CD4-positive, alpha-beta T cell (primary cell): ENCODE results near the gene BCL2A1. TPM values are rescaled to one million over a fixed set of nuclear protein-coding genes. Genes with fewer than 3 reads are reported as not detected.

Experiments
- ATAC-seq: fragments of 200-7000 bp; cut with Tn5 transposase; one replicate; pipeline ENCODE4 v1.10.0; 2022; ENCODE audit warnings: mild to moderate bottlenecking; ENCODE audit not compliant: poor library complexity
- CTCF ChIA-PET: fragments of 350-600 bp; sonication (Branson Sonifier 250); formaldehyde crosslinking; loops from one replicate; lab custom pipeline; 2021; ENCODE audit warnings: antibody characterized with exemption, inconsistent platforms; lab: Charles Lee
- POLR2A ChIA-PET: fragments of 350-600 bp; sonication (Branson Sonifier 250); formaldehyde crosslinking; loops from one replicate; lab custom pipeline; 2021; ENCODE audit warnings: antibody characterized with exemption, inconsistent platforms; lab: Charles Lee
- DNase-seq, 14 experiments: peaks; one replicate each; pipeline ENCODE4 v3.0.0-alpha.2; 2013 to 2020; ENCODE audit warnings: mixed read lengths in 2 of 14
- H3K27ac ChIP-seq, 2 donors: one replicate each; pipeline versions ENCODE4 v1.5.1 to v1.7.0; 2013; ENCODE audit warnings: low read length in 2 of 2, low read depth in 1 of 2, mild to moderate bottlenecking in 1 of 2
- H3K27me3 ChIP-seq, 2 experiments: 1 replicate in 1 of 2; 2 replicates in 1 of 2; pipeline versions ENCODE4 v1.6.1 to v1.7.0; 2013; ENCODE audit warnings: low read length in 2 of 2, control low read depth in 1 of 2, mild to moderate bottlenecking in 1 of 2, moderate library complexity in 1 of 2; ENCODE audit not compliant: insufficient read depth in 2 of 2, control insufficient read depth in 1 of 2
- H3K36me3 ChIP-seq: one replicate; pipeline ENCODE4 v1.6.1; 2013; ENCODE audit warnings: low read length, control low read depth; ENCODE audit not compliant: insufficient read depth
- H3K4me1 ChIP-seq: one replicate; pipeline ENCODE4 v1.6.1; 2013; ENCODE audit warnings: low read length, control low read depth; ENCODE audit not compliant: insufficient read depth
- H3K4me3 ChIP-seq: one replicate; pipeline ENCODE4 v1.5.1; 2013; ENCODE audit warnings: mild to moderate bottlenecking, low read length, moderate library complexity
- H3K9me3 ChIP-seq, 2 experiments: 1 replicate in 1 of 2; 2 replicates in 1 of 2; pipeline versions ENCODE4 v1.6.1 to v1.7.0; 2013; ENCODE audit warnings: low read length in 2 of 2, mild to moderate bottlenecking in 2 of 2, control low read depth in 1 of 2, moderate library complexity in 1 of 2; ENCODE audit not compliant: control insufficient read depth in 1 of 2, insufficient read depth in 1 of 2
- H3K27ac Mint-ChIP-seq: one replicate; pipeline ENCODE4 v1.8.0; 2020; ENCODE audit warnings: mixed read lengths
- H3K27me3 Mint-ChIP-seq: one replicate; pipeline ENCODE4 v1.8.0; 2021; ENCODE audit warnings: mixed read lengths
- H3K36me3 Mint-ChIP-seq: one replicate; pipeline ENCODE4 v1.8.0; 2021; ENCODE audit warnings: low read depth, mixed read lengths
- H3K4me1 Mint-ChIP-seq: one replicate; pipeline ENCODE4 v1.8.0; 2021; ENCODE audit warnings: low read depth, mixed read lengths
- H3K4me3 Mint-ChIP-seq: one replicate; pipeline ENCODE4 v1.8.0; 2020; ENCODE audit warnings: mild to moderate bottlenecking, mixed read lengths
- H3K9me3 Mint-ChIP-seq: one replicate; pipeline ENCODE4 v1.8.0; 2020; ENCODE audit warnings: mixed read lengths
- CTCF ChIP-seq: fragments of 200-600 bp; IDR thresholded peaks from one replicate; pipeline ENCODE4 v1.8.0; 2022; ENCODE audit warnings: antibody characterized with exemption, mild to moderate bottlenecking
- intact Hi-C, 2 experiments: fragments of 100-400 bp; cut with DNase I in 1 of 2; cut with micrococcal nuclease in 1 of 2; formaldehyde crosslinking; loops; one replicate each; pipeline versions ENCODE4 v1.15.1 to v1.9.0; 2023 to 2025; cut with DNase I, micrococcal nuclease
- total RNA-seq, 174 experiments: library from RNA in 2 of 174; stranded (reverse) in 2 of 174; gene quantifications; one replicate each; pipeline ENCODE4 v1.2.3 and lab custom pipeline; 2021 to 2026

Gene BCL2A1
- total RNA-seq, 2 experiments from 2014 or later, result 18.7 to 20.0 TPM

DNA sequence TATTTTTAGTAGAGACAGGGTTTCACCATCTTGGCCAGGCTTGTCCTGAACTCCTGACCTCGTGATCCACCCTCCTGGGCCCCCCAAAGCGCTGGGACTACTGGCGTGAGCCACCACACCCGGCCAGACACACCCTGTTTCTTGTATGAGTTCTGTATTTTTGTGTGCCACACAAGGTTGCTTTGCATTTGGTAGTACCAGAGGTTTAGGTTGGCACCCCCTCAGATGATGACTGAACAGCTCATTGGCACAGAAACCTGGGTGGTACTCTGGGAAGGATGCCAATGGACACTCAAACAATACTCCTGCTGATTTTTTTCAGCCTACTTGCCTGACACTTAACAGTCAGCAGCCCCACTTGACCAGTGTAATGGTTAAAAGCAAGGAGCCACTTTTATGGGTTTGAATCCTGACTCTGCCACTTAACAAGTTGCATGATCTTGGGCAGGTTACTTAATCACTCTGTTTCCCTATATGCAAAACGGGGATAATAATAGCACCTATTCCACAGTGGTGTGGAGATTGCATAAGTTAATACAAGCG is 39.2 kb upstream of the BCL2A1 start:
- Mint-ChIP-seq H3K27ac (no peak overlapping the region), H3K4me1 (no peaks in the 10 kb centered on the region), H3K36me3 (no peaks in the 10 kb centered on the region), H3K27me3 (no peaks in the 10 kb centered on the region), H3K9me3 (no peaks in the 10 kb centered on the region), H3K4me3 (no peak overlapping the region)
- CTCF ChIA-PET, result no interaction called here
- POLR2A ChIA-PET, result no interaction called here
- H3K27me3 ChIP-seq, result no peaks in the 10 kb centered on the region
- H3K4me3 ChIP-seq, result no peak overlapping the region
- no peak for DNase-seq
- no peaks in the 10 kb centered on the region for H3K36me3 ChIP-seq
- intact Hi-C loops, result no loop called here
- TF ChIP-seq CTCF, result no peak
- no peaks in the 10 kb centered on the region for H3K4me1 ChIP-seq
- no peak overlapping the region for H3K27ac ChIP-seq
- H3K9me3 ChIP-seq, result no peaks in the 10 kb centered on the region
- ATAC-seq, result no peak

DNA sequence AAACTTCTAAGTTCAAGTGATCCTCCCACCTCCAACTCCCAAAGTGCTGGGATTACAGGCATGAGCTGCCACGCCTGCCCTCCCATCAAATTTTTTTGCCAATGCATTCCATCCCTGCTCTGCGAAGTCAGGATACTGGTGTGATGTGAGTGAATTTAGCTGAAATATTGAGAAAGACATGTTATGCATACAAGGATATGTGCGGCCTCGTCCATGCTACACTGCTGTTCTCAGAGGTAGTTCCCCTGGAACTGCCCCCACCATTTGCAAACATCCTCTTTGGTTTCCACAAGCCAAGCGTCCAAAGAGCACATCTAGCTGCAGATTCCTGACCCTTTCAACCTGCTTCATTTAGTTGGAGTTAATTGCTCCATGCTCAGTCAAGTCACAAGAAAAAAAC is 36.5 kb upstream of the BCL2A1 start:
- H3K9me3 Mint-ChIP-seq, result no peaks in the 10 kb centered on the region
- ChIA-PET POLR2A (no interaction called here), CTCF (no interaction called here)
- Histone ChIP-seq H3K27ac (no peak overlapping the region), H3K4me1 (no peaks in the 10 kb centered on the region), H3K4me3 (no peak overlapping the region), H3K27me3 (no peaks in the 10 kb centered on the region), H3K9me3 (no peaks in the 10 kb centered on the region), H3K36me3 (no peaks in the 10 kb centered on the region)
- no peak overlapping the region for H3K4me3 Mint-ChIP-seq
- ATAC-seq (no peak), DNase-seq (no peak)
- H3K36me3 Mint-ChIP-seq, result no peaks in the 10 kb centered on the region
- no peaks in the 10 kb centered on the region for H3K27me3 Mint-ChIP-seq
- intact Hi-C loops, result no loop called here
- no peaks in the 10 kb centered on the region for H3K4me1 Mint-ChIP-seq
- no peak overlapping the region for H3K27ac Mint-ChIP-seq
- TF ChIP-seq CTCF, result no peak

DNA sequence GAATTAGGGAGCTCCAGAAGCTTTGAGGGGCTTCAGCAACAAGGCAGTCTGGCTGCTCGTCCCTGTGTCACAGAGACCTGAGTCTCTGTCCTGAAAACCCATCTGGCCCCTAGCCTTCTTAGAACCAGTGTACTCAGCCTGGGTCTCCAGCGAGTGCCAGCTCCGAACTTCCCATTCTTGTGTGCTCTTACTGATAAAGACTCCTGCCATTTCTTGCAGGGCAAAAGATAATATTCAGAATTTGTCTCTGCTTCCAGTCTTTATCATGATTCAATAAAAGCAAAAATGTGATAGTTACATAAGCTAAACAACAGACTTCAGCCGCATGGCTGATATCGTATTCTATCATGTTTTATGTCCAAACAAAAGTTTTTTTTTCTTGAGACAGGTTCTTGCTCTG is 36.0 kb upstream of the BCL2A1 start:
- Mint-ChIP-seq H3K4me1 (no peaks in the 10 kb centered on the region), H3K4me3 (no peak overlapping the region), H3K36me3 (no peaks in the 10 kb centered on the region), H3K27ac (no peak overlapping the region), H3K9me3 (no peaks in the 10 kb centered on the region), H3K27me3 (no peaks in the 10 kb centered on the region)
- Histone ChIP-seq H3K36me3 (no peaks in the 10 kb centered on the region), H3K4me1 (no peaks in the 10 kb centered on the region), H3K4me3 (no peak overlapping the region), H3K27ac (no peak overlapping the region), H3K27me3 (no peaks in the 10 kb centered on the region), H3K9me3 (no peaks in the 10 kb centered on the region)
- ATAC-seq (no peak), DNase-seq (no peak)
- TF ChIP-seq CTCF, result no peak
- ChIA-PET CTCF (no interaction called here), POLR2A (interaction anchor here (0.6 kb wide), 1 partner anchor 145 kb away, joined by 5 read pairs; no protein-coding TSS in a partner anchor)
- intact Hi-C loops, result no loop called here
